ENCODE results near the gene SLC9B2.

Gene SLC9B2

GRCh38 chr4:103075894-103076746, 441 bp downstream of the SLC9B2 start:
- peak; percentile 27 for DNase-seq

DNA sequence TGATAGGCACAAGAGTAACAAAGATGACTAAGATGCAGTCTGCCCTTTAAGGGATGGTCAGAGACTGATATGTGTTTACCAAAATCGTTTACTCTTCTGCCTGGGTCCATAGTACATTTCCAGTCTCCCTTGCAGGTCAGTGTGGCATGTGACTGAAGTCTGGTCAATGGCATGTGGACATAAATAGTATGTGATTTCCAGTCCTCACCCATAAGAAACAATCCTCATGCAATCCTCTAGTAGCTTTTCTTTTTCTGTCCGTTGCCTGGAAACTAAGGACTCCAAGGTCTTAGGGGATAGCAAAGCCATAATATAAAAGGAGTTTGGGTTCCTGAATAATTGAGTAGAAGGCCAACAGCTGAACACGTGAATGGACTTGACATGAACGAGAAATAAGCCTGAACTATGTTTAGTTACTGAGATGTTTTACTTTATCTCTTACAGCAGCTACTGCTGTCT, 1.1 kb downstream of the SLC9B2 start:
- no peak for DNase-seq

DNA sequence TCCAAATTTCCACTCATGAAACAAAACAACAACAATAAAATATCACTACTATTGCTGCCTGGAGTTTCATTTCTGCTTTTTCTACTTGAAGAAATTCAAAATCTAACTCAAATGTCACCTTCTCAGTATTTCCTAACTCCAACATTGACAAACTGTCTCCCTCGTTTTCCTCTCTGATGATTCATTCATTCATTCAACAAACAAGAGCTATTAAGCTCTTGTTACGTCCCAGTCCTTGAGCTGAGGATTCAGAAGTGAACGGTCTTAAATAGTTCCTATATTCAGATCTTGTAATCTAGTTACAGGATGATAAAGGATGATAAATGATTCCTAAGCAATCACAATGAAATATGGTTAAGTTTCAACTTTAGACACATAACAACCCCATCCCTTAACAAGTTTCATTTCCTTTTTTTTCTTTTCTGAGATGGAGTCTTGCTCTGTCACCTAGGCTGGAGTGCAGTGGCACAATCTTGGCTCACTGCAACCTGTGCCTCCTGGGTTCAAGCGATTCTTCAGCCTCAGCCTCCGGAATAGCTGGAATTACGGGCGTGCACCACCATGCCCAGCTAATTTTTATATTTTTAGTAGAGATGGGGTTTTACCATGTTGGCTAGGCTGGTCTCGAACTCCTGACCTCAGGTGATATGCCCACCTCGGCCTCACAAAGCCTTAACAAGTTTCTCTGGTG, 1.7 kb downstream of the SLC9B2 start:
- DNase-seq: no peak

- DNase-seq: no peak
These were observed 2.6 kb downstream of the SLC9B2 start for GRCh38 chr4:103073792-103074438.

DNA sequence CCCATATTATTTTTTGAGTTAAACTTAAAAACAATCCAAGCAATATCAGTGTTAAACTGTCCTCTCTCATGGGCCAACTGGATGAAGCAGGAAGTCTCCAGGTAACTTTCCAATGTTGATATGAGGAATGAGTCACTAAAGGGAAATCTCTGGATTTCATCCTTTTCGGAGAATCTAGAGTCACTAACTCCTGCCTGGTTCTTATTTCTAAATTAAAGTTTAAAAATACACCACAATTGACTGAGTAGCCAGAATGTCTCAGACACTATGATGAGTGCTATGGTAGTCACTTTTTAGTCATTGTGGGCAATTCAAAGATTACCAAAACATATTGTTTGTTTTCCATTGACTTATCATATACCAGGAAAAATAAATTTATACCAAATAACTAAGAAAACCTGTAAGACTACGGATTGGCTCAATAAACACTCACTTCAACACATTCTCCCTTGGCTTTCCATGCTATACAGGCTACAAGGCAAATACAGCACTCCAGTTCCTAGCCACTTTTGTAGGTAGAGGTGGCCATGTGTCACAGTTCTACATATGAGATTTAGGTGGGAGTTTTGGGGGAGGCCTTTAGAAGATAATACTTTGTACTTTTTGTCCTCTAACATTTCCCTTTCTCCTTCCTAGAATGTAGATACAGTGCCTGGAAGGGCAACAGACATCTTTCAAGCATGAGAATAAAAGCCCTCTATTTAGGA, 8.6 kb downstream of the SLC9B2 start:
- no peak for DNase-seq

DNA sequence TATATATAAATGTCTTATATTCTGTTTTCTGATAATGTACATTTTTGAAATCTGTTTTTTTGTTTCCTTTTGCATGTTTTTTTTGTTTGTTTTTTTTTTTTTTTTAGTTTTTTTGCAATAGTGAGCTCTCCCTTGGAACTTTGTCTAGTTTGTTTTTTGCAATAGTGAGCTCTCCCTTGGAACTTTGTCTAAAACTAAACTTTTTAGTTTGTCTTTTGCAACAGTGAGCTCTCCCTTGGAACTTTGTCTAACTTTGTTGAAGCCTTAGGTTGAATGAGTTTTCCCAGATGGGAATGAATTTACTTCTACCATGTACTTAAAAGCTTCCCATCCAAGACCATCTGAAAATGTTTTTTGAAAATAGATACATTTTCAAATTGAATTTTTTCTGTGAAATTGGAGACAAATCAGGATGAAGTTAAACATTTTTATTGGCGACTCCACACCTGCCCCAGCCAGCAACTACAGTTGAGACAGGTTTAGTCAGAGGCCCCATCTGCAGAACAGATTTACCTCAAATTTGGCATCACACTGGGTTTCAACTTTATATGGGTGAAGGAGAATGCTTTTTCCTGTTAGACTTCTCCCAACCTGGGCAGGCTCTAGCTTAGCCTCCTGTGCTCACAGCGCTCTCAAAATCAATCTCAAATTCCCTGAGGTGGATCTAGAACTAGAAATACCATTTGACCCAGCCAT, 16.0 kb downstream of the SLC9B2 start:
- no peak for DNase-seq

- no peak for DNase-seq
These were observed 22.5 kb downstream of the SLC9B2 start for GRCh38 chr4:103054030-103054429.

GRCh38 chr4:103052779-103053178, 23.8 kb downstream of the SLC9B2 start:
- no peak for DNase-seq

- DNase-seq: no peak
These were observed 24.4 kb downstream of the SLC9B2 start for GRCh38 chr4:103052145-103052544.

GRCh38 chr4:103050736-103051436, 25.7 kb downstream of the SLC9B2 start:
- no peak for DNase-seq

- peak; percentile 3 for DNase-seq
These were observed 29.9 kb downstream of the SLC9B2 start for GRCh38 chr4:103046416-103047290.

- DNase-seq: no peak
These were observed 32.4 kb downstream of the SLC9B2 start for GRCh38 chr4:103044183-103044582.

GRCh38 chr4:103036169-103036568, 40.4 kb downstream of the SLC9B2 start:
- DNase-seq: no peak

DNA sequence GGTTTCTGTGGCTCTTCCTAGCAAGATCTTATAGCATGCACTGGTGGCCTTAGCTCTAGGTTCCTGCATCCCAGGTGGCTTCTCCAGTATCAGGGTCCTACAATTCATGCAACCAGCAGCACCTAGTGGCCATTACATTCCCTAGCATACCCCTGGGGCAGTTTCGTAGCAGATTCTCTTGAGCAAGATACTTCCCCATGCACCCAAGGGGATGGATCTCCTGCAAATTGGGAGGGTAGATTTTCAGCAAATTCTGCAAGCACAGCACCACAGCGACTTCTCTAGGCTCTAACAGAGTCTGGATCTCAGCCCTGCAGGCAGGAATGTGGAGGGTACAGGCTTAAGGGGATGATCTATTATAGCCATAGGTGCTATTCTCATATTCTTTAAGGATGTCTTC, 44.0 kb downstream of the SLC9B2 start:
- DNase-seq: no peak

- DNase-seq: no peak
These were observed 45.8 kb downstream of the SLC9B2 start for GRCh38 chr4:103030791-103031190.

GRCh38 chr4:103029300-103029699, 47.3 kb downstream of the SLC9B2 start:
- no peak for DNase-seq

- DNase-seq: no peak
These were observed 49.7 kb downstream of the SLC9B2 start for GRCh38 chr4:103026868-103027267.

GRCh38 chr4:103024996-103025395, 51.6 kb downstream of the SLC9B2 start:
- DNase-seq: no peak

- no peak for DNase-seq
These were observed 55.4 kb downstream of the SLC9B2 start for GRCh38 chr4:103021120-103021519.

DNA sequence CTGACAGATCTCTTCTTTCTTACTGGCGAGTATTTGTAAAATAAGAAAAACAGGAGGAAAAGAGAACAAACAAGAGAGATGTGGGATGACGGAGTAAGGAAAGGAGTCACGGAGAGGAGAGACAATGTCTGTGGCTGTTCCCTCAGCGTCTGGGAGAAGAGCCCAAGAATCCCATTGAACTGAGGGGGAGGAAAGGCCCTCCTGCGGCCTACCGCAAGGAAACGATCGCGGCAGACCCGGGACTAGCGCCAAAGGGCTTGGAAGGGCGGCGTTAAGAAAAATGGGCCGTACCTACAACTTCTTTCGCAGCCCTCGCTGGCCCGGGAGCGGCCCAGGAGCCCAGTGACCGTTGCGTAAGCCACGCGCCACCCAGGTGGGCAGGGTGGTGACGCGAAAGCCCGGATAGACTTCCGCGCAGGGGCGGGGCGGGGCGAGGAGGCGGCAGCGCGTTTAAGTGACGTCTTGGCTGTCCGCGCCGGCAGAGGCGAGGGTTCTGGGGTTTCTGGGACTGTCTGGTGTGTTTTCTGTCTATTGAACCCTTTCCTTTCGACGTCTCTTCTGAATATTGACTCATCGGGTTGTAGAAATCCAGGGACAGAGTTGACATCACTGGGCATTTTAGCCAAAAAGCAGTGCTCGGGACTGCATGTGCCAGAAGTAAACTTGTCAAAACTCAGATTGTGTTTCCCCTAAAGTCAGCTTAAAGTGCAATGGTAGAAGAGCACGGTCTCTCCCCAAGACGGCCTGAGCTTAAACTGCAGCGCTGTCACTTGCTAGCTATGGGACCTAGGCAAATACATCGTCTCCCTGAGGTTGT, 57.0 kb downstream of the SLC9B2 start, which contains the start of gene SLC9B1:
TSS of gene SLC9B1 (minus strand) at position 398 of the 817 bp plus-strand sequence. CDS start 27,994 bp downstream, outside the sequence.
- DNase-seq: peak; percentile 87
